ENCODE data around the gene DDX4. TPM values are rescaled to one million over a fixed set of nuclear protein-coding genes. Genes with fewer than 3 reads are reported as not detected.

The DDX4 gene
- total and polyA plus RNA-seq, 7 donors = 0.33 TPM; not detected in 6

- no peak for DNase-seq
- no peak for TF ChIP-seq EP300 (IDR thresholded peaks at IDR 0.05)
- TF ChIP-seq POLR2A (IDR thresholded peaks at IDR 0.05) = no peak
- TF ChIP-seq, protein P1, sequence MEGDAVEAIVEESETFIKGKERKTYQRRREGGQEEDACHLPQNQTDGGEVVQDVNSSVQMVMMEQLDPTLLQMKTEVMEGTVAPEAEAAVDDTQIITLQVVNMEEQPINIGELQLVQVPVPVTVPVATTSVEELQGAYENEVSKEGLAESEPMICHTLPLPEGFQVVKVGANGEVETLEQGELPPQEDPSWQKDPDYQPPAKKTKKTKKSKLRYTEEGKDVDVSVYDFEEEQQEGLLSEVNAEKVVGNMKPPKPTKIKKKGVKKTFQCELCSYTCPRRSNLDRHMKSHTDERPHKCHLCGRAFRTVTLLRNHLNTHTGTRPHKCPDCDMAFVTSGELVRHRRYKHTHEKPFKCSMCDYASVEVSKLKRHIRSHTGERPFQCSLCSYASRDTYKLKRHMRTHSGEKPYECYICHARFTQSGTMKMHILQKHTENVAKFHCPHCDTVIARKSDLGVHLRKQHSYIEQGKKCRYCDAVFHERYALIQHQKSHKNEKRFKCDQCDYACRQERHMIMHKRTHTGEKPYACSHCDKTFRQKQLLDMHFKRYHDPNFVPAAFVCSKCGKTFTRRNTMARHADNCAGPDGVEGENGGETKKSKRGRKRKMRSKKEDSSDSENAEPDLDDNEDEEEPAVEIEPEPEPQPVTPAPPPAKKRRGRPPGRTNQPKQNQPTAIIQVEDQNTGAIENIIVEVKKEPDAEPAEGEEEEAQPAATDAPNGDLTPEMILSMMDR (IDR thresholded peaks at IDR 0.05) = no peak
- no peak for TF ChIP-seq POLR2AphosphoS5 (IDR thresholded peaks at IDR 0.05)
- Histone ChIP-seq H3K27me3 (no peaks in the 10 kb centered on the region), H3K36me3 (no peaks in the 10 kb centered on the region), H3K27ac (no peak overlapping the region), H3K4me3 (no peak overlapping the region), H3K4me1 (no peaks in the 10 kb centered on the region), H3K9me3 (no peaks in the 10 kb centered on the region)
- intact Hi-C loops (cut with DNase I) = no loop called here
Observed at GRCh38 chr5:55732585-55732984, 5.3 kb upstream of the DDX4 start.

- no peak for DNase-seq
- intact Hi-C loops (cut with DNase I) = no loop called here
- WGBS, 2 donors = 37 to 98% methylated on average over 1 of the region's 1 CpG
- TF ChIP-seq POLR2AphosphoS5 (IDR thresholded peaks at IDR 0.05) (no peak), POLR2A (IDR thresholded peaks at IDR 0.05) (no peak), EP300 (IDR thresholded peaks at IDR 0.05) (no peak)
- TF ChIP-seq, protein P1 (IDR thresholded peaks at IDR 0.05) = no peak
- Histone ChIP-seq H3K27me3 (no peaks in the 10 kb centered on the region), H3K9me3 (no peaks in the 10 kb centered on the region), H3K4me3 (no peak overlapping the region), H3K27ac (no peak overlapping the region), H3K36me3 (no peaks in the 10 kb centered on the region), H3K4me1 (no peaks in the 10 kb centered on the region)
Observed at GRCh38 chr5:55734658-55735057, 3.2 kb upstream of the DDX4 start.

GRCh38 chr5:55742778-55743177 lies 4.9 kb downstream of the DDX4 start:
- no peaks in the 10 kb centered on the region for H3K27me3 ChIP-seq
- TF ChIP-seq POLR2A (IDR thresholded peaks at IDR 0.05) (no peak), EP300 (IDR thresholded peaks at IDR 0.05) (no peak), POLR2AphosphoS5 (IDR thresholded peaks at IDR 0.05) (no peak)
- TF ChIP-seq, protein P1 (IDR thresholded peaks at IDR 0.05) = no peak

DNA sequence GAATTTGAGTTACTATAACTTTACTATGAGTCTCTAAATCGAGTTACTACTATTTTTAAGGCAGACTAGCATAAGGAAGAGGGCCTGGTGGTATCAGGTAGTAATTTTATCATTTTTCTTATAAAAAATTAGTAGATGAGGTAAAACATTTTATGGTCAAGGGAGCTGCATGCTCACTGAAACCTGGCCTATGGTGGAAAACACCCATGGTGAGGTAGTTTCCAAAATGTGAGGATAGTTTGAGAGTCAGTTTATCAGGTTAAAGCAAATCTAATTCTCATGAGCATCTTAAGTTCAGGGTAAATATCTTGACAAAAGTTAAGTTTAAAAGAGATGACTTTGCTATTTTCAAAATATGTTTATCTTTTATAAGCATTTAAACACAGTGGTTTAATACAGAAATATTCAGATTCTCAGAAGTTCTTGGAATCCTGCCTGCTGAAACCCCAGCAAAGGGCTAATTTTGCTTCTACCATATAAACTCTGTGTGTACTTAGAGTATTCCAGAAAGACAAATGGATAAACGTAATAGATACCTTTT lies 10.0 kb downstream of the DDX4 start:
- intact Hi-C loops (cut with DNase I) = no loop called here
- Histone ChIP-seq H3K36me3 (no peaks in the 10 kb centered on the region), H3K4me1 (no peaks in the 10 kb centered on the region), H3K27ac (no peak overlapping the region), H3K27me3 (no peaks in the 10 kb centered on the region), H3K9me3 (no peaks in the 10 kb centered on the region), H3K4me3 (no peak overlapping the region)
- 51 to 78% methylated on average over 2 of the region's 2 CpGs for WGBS, 2 donors
- DNase-seq = no peak
- no peak for TF ChIP-seq EP300 (IDR thresholded peaks at IDR 0.05)
- TF ChIP-seq POLR2A (IDR thresholded peaks at IDR 0.05) = no peak
- TF ChIP-seq POLR2AphosphoS5 (IDR thresholded peaks at IDR 0.05) = no peak
- TF ChIP-seq, protein P1 (IDR thresholded peaks at IDR 0.05) = no peak

More at GRCh38 chr5:55742778-55743177, 4.9 kb downstream of the DDX4 start:
- no peaks in the 10 kb centered on the region for H3K36me3 ChIP-seq
- no peak overlapping the region for H3K27ac ChIP-seq
- intact Hi-C loops (cut with DNase I) = no loop called here
- H3K4me3 ChIP-seq = no peak overlapping the region
- H3K4me1 ChIP-seq = no peaks in the 10 kb centered on the region
- WGBS, 2 donors = 95 to 96% methylated on average over 3 of the region's 3 CpGs
- no peak for DNase-seq
- no peaks in the 10 kb centered on the region for H3K9me3 ChIP-seq

DNA sequence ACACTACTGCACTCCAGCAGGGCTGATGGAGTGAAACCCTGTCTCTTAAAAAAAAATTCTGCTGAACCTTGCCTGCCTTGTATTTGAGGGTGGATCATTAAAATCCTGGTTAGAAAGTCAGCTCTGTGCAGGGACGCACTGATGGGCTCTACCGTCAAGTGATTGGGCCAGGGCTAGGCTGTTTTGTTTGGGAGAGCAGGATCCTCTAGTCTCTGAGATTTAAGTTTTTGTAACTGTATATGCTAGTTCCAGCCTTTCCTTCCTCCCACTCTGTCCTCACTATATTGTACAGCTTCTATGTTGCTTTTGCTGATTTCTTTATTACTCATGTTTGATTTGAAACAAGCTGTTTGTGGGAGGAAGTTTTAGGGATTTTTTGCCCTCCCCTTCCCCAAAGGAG lies 11.5 kb downstream of the DDX4 start:
- no peaks in the 10 kb centered on the region for H3K4me1 ChIP-seq
- DNase-seq = no peak
- H3K27ac ChIP-seq = no peak overlapping the region
- H3K27me3 ChIP-seq = no peaks in the 10 kb centered on the region
- no peak overlapping the region for H3K4me3 ChIP-seq
- 78 to 81% methylated on average over 2 of the region's 2 CpGs for WGBS, 2 donors
- no peaks in the 10 kb centered on the region for H3K9me3 ChIP-seq
- intact Hi-C loops (cut with DNase I) = no loop called here
- TF ChIP-seq POLR2A (IDR thresholded peaks at IDR 0.05) (no peak), POLR2AphosphoS5 (IDR thresholded peaks at IDR 0.05) (no peak), EP300 (IDR thresholded peaks at IDR 0.05) (no peak)
- TF ChIP-seq, protein P1 (IDR thresholded peaks at IDR 0.05) = no peak
- H3K36me3 ChIP-seq = no peaks in the 10 kb centered on the region
